ENCODE data around the gene MCC.
A peak's percentile ranks its signal among the peaks of the same experiment; 100 is the strongest.

MCC gene

GRCh38 chr5:113487781-113488644, at the start of gene MCC:
MCC (minus strand) TSS chr5:113488453.
- no peak for TF ChIP-seq ZFX (IDR thresholded peaks at IDR 0.05)
- no peak for TF ChIP-seq CTCF (conservative IDR thresholded peaks at IDR 0.05)
- H3K27ac ChIP-seq, result peak within 1 kb of the TSS; percentile 43

- TF ChIP-seq CTCF (conservative IDR thresholded peaks at IDR 0.05) (no peak), ZFX (IDR thresholded peaks at IDR 0.05) (no peak)
- H3K27ac ChIP-seq, result no peak overlapping the region
Observed at GRCh38 chr5:113531481-113532159, 43.4 kb upstream of the MCC start.

GRCh38 chr5:113527746-113528145, 39.5 kb upstream of the MCC start:
- TF ChIP-seq CTCF (conservative IDR thresholded peaks at IDR 0.05) (no peak), ZFX (IDR thresholded peaks at IDR 0.05) (no peak)
- H3K27ac ChIP-seq, result no peak overlapping the region

- H3K27ac ChIP-seq, result no peak overlapping the region
- TF ChIP-seq ZFX (IDR thresholded peaks at IDR 0.05) (no peak), CTCF (conservative IDR thresholded peaks at IDR 0.05) (no peak)
Observed at GRCh38 chr5:113526421-113526820, 38.2 kb upstream of the MCC start.

DNA sequence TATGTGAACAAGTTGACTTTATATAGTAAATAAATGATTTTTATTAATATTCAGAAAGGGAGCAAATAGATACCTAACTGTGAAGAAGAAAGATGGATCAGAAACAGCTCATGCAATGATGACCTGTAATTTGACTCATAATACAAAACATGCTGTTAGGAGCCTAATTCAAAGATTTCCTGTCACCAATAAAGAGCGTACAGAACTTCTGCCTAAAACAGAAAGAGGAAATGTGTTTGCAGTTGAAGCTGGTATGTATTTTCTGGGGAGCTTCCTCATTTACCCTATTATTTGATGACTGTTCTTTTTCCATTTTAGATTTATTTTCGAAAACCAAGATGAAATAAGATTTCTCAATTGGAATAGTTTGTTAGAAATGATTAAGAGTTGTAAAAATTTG, 36.7 kb upstream of the MCC start:
- TF ChIP-seq ZFX (IDR thresholded peaks at IDR 0.05) (no peak), CTCF (conservative IDR thresholded peaks at IDR 0.05) (no peak)
- H3K27ac ChIP-seq, result no peak overlapping the region

DNA sequence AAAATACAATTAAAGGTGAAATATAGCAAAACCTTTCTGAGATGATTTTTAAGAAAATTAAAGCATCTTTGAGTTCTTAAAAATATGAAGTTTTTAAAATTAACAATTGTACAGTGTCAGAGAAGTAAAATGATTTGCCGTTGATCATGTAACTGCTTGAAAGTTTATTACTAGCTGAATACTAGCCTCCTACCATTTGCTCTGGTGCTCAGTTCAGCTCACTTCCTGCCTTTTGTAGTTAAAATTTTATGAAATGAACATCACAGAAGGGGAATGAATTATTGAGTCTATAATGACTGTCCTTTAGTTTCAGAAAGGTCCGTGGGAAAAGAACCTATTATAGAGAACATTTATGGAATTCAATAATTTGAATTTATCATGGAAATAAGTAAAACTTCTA, 34.9 kb upstream of the MCC start:
- TF ChIP-seq ZFX (IDR thresholded peaks at IDR 0.05) (no peak), CTCF (conservative IDR thresholded peaks at IDR 0.05) (no peak)
- no peak overlapping the region for H3K27ac ChIP-seq

- TF ChIP-seq ZFX (IDR thresholded peaks at IDR 0.05), result no peak
- no peak overlapping the region for H3K27ac ChIP-seq
Observed at GRCh38 chr5:113520899-113521298, 32.6 kb upstream of the MCC start.
